Nephron progenitor cell (in vitro differentiated cells): ENCODE data around the gene AKTIP.

Source experiments
- DNase-seq: peaks from one replicate; pipeline ENCODE4 v3.0.0; 2021
- H3K27ac Mint-ChIP-seq: 2 replicates; pipeline ENCODE4 v1.8.0; 2021; ENCODE audit warnings: mild to moderate bottlenecking, moderate library complexity, mixed read lengths
- H3K27me3 Mint-ChIP-seq: 2 replicates; pipeline ENCODE4 v1.8.0; 2021; ENCODE audit warnings: mild to moderate bottlenecking, low read depth, mixed read lengths; ENCODE audit not compliant: poor library complexity
- H3K36me3 Mint-ChIP-seq: 2 replicates; pipeline ENCODE4 v1.8.0; 2021; ENCODE audit warnings: low read depth, mixed read lengths
- H3K4me1 Mint-ChIP-seq: 2 replicates; pipeline ENCODE4 v1.8.0; 2021; ENCODE audit warnings: mixed read lengths
- H3K4me3 Mint-ChIP-seq: 2 replicates; pipeline ENCODE4 v1.8.0; 2021; ENCODE audit warnings: mild to moderate bottlenecking, moderate library complexity, mixed read lengths
- H3K9me3 Mint-ChIP-seq: 2 replicates; pipeline ENCODE4 v1.8.0; 2021; ENCODE audit warnings: mild to moderate bottlenecking, moderate library complexity, mixed read lengths
- CTCF ChIP-seq: fragments of 200-600 bp; sonication (generic); IDR thresholded peaks from 2 replicates; pipeline ENCODE4 v1.5.0; 2021; ENCODE audit warnings: antibody characterized with exemption

Gene AKTIP

DNA sequence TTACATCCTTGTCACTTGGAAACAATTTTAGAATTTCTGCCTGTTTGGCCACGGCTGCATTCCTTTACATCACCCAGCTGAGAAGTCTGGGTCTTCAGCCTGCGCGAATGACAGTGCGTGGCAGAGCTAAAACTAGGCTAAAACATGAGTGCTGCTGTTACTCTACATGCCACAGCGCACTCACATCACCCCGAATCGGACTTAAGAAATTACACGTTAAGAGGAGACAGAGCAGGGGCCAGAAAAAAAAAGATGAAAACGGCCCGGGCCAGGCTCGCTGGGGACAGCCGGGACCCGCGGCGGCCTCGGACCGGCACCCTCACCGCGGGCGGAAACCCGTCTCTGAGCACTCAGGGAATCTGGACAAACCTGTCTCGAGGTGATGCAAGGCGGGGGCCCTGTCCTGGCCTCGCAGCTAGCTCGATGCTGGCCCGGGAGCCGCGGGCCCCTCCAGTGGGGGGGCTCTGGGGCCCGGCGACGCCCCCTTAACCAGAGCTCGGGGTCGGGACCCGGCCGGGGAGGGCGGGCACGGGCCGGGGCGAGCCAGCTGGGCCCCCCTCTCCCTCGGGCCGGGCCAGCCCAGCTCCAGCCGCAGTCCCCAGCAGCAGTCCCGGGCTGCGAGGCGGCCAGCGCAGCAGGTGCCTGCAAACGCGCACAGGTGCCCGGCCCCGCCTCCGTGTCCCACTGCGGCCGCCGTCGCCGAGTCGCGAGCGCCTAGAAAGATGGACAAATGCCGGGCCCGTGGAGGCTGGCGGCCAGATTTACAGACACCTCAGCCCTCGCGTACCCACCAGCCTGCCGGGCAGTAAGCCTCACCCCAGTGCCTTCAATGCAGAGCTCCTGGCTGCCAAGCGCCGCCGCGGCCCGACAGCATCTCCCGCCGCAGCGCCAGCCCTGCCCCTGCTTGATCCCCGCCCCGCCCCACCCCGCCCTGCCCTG, at the start of gene AKTIP:
AKTIP (minus strand) TSS at position 879 of the 939 bp plus-strand sequence. CDS start 2,950 bp downstream, outside the sequence.
- no peak for TF ChIP-seq CTCF
- peak within 1 kb of the TSS; percentile 99 for H3K4me3 Mint-ChIP-seq
- peaks cover 42% of the 10 kb centered on the region for H3K4me1 Mint-ChIP-seq
- H3K9me3 Mint-ChIP-seq = no peaks in the 10 kb centered on the region
- peak within 1 kb of the TSS; percentile 99 for H3K27ac Mint-ChIP-seq
- peaks cover 23% of the 10 kb centered on the region for H3K27me3 Mint-ChIP-seq
- peaks cover 4% of the 10 kb centered on the region for H3K36me3 Mint-ChIP-seq
- DNase-seq = peak; percentile 45

DNA sequence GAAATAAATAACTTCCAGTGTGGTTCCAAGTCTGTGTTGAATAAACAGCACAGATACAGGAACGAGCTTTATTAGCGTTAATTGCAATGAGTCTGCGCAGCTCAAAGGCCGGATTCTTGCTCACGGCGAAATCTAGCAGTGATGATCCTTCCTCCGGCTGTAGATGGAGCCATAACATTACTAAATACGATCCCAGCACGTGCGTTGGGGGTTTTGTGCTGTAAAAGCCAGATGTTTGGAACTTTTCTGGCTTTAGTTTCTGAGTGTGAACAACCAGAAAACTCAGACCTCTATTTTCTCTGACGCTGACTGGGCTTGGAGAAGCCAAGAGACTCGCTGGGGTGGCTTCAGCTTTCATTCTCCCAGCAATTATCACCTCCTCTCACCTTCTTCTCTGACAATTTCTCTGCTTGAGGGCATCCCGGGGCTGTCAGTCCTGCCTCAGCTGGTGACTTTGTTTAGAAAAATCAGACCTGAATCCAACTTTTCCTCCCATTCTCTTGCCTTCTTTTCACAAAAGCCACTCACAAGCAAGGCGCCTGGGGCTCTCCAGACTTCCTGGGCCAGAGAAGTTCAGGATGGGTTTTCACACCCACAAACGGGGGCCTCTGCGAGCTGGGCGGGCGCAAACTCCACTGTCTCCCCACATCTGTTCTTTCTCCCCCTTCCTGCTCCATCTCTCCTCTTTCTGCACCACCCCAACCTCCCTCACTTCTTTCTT, 47.1 kb upstream of the AKTIP start:
- H3K27ac Mint-ChIP-seq = no peak overlapping the region
- peaks cover 30% of the 10 kb centered on the region for H3K27me3 Mint-ChIP-seq
- H3K36me3 Mint-ChIP-seq = no peaks in the 10 kb centered on the region
- DNase-seq = peak; percentile 59
- H3K9me3 Mint-ChIP-seq = no peaks in the 10 kb centered on the region
- TF ChIP-seq CTCF = peak; percentile 67
- H3K4me1 Mint-ChIP-seq = peaks cover 37% of the 10 kb centered on the region
- no peak overlapping the region for H3K4me3 Mint-ChIP-seq

DNA sequence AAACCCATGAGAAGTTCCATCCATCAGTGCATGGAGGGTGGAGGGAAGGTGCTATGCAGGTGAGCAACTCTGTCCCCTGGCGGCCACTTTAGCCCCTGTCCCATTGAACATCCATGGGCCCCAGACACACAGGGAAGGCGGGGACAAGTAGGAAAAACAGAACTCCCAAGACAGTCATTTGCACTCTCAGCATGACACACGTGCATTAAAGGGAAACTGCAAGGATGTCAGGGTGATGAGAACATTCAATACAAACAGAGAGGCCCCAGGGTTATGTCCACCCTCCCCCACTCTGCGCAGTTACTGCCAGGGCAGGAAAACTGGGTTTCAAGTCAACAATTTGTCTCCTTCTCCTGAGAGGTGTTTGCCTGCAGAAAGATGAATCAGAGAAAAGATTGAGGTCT, 44.0 kb upstream of the AKTIP start:
- Mint-ChIP-seq H3K27ac (no peak overlapping the region), H3K9me3 (no peaks in the 10 kb centered on the region), H3K4me3 (no peak overlapping the region), H3K4me1 (peaks cover 45% of the 10 kb centered on the region), H3K36me3 (no peaks in the 10 kb centered on the region), H3K27me3 (peaks cover 33% of the 10 kb centered on the region)
- TF ChIP-seq CTCF = peak; percentile 44
- DNase-seq = peak; percentile 26

DNA sequence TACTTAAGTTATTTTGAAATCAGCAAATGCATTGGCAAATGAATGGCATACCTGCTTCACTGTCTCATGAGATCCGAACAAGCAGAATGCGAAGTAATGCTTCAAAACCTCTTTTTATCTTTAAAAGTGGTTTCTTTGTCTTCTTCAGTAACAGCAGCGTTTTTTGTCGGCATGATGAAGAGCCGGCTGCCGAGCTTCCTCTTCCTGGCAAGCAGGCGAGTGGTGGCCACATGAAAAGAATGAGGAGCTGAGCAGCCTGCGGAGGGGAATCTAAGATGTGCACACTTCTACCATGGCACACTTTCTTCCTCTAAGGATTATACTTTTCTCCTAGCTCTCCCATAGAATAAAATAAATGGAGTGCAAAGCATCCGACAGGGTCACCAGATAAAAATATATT, 42.4 kb upstream of the AKTIP start:
- Mint-ChIP-seq H3K36me3 (no peaks in the 10 kb centered on the region), H3K4me1 (peaks cover 38% of the 10 kb centered on the region), H3K27me3 (peaks cover 31% of the 10 kb centered on the region), H3K4me3 (no peak overlapping the region), H3K27ac (no peak overlapping the region), H3K9me3 (peaks cover 6% of the 10 kb centered on the region)
- no peak for DNase-seq
- TF ChIP-seq CTCF = no peak

DNA sequence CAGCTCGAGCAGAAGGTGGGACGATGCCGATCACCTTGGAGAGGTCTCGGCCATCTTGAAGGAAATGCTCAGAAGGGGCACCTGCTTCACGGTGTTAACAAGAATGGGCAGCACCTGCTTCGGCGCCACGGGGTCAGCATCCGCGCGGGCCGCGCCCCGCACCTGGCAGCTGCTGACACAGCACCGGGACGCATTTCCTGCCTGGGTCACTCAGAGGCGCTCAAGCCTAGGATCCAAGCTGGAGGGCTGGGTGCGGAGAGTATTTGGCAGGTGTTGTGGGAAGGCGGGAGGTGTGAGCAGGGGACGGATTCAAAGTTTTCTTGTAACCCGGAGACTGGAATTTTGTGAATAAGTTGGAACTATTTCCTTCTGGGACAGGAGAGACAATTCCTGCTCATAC, 39.3 kb upstream of the AKTIP start:
- H3K9me3 Mint-ChIP-seq = peaks cover 21% of the 10 kb centered on the region
- no peak for DNase-seq

More for the DNA sequence above, 39.3 kb upstream of the AKTIP start:
- peaks cover 24% of the 10 kb centered on the region for H3K4me1 Mint-ChIP-seq
- no peak overlapping the region for H3K4me3 Mint-ChIP-seq
- H3K27ac Mint-ChIP-seq = no peak overlapping the region
- peaks cover 22% of the 10 kb centered on the region for H3K27me3 Mint-ChIP-seq
- peaks cover 7% of the 10 kb centered on the region for H3K36me3 Mint-ChIP-seq
- TF ChIP-seq CTCF = no peak
